Neutrophil (primary cell): ENCODE results near the gene EGLN2.

Experiments
- H3K27ac ChIP-seq: fragments of 200-600 bp; sonication (generic); 2 replicates; pipeline ENCODE4 v1.5.1; 2016; ENCODE audit warnings: mild to moderate bottlenecking, moderate library complexity
- H3K27me3 ChIP-seq: fragments of 200-600 bp; sonication (generic); 2 replicates; pipeline ENCODE4 v1.6.0; 2016; ENCODE audit warnings: mild to moderate bottlenecking
- H3K36me3 ChIP-seq: fragments of 200-600 bp; sonication (generic); 2 replicates; pipeline ENCODE4 v1.5.1; 2017
- H3K4me1 ChIP-seq, 2 experiments: fragments of 200-600 bp in 1 of 2; sonication (generic) in 1 of 2; 1 replicate in 1 of 2; 2 replicates in 1 of 2; pipeline versions ENCODE4 v1.5.1 to v1.6.1; 2013 to 2016; ENCODE audit warnings: low read depth in 1 of 2, low read length in 1 of 2, mild to moderate bottlenecking in 1 of 2, moderate library complexity in 1 of 2; ENCODE audit not compliant: control insufficient read depth in 1 of 2, insufficient read depth in 1 of 2
- H3K4me3 ChIP-seq, 2 experiments: fragments of 200-600 bp in 1 of 2; sonication (generic) in 1 of 2; 1 replicate in 1 of 2; 2 replicates in 1 of 2; pipeline ENCODE4 v1.5.1; 2013 to 2016; ENCODE audit warnings: low read depth in 1 of 2, low read length in 1 of 2, mild to moderate bottlenecking in 1 of 2, moderate library complexity in 1 of 2
- H3K9me3 ChIP-seq: fragments of 200-600 bp; sonication (generic); 2 replicates; pipeline ENCODE4 v1.5.1; 2016
- CTCF ChIP-seq: fragments of 200-600 bp; sonication (generic); IDR thresholded peaks from 2 replicates; pipeline ENCODE4 v1.5.1; 2016; ENCODE audit warnings: antibody characterized with exemption

Gene EGLN2

GRCh38 chr19:40774916-40775631 lies 23.9 kb upstream of the EGLN2 start, which contains the start of gene MIA:
Gene MIA (plus strand): TSS chr19:40775521. CDS start chr19:40775543, 22 bp downstream.
- H3K4me3 ChIP-seq, result no peak within 1 kb of the TSS
- H3K27ac ChIP-seq, result peak within 1 kb of the TSS; percentile 95
- TF ChIP-seq CTCF, result no peak
- H3K27me3 ChIP-seq, result no peaks in the 10 kb centered on the region
- H3K4me1 ChIP-seq, result peaks cover 17 to 26% of the 10 kb centered on the region in 2 experiments
- no peaks in the 10 kb centered on the region for H3K9me3 ChIP-seq
- peaks cover 2% of the 10 kb centered on the region for H3K36me3 ChIP-seq

DNA sequence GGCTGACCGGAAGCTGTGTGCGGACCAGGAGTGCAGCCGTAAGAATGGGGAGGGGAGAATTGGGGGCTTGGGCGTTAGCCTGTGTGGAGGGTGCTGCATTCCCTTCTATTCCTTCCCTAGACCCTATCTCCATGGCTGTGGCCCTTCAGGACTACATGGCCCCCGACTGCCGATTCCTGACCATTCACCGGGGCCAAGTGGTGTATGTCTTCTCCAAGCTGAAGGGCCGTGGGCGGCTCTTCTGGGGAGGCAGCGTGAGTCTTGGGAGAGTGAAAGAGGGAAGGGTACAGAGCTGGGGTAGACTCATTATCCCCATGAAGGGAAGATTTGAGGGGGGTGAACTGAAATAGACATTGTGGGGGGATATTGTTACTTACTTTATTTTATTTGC lies 23.4 kb upstream of the EGLN2 start:
- peaks cover 5% of the 10 kb centered on the region for H3K36me3 ChIP-seq
- no peaks in the 10 kb centered on the region for H3K27me3 ChIP-seq
- H3K9me3 ChIP-seq, result no peaks in the 10 kb centered on the region
- no peak for TF ChIP-seq CTCF
- H3K4me3 ChIP-seq, result no peak overlapping the region
- no peak overlapping the region for H3K27ac ChIP-seq
- peaks cover 17 to 26% of the 10 kb centered on the region in 2 experiments for H3K4me1 ChIP-seq

GRCh38 chr19:40776364-40776763 lies 22.6 kb upstream of the EGLN2 start:
- no peak for TF ChIP-seq CTCF
- no peak overlapping the region for H3K4me3 ChIP-seq

GRCh38 chr19:40776932-40777644 lies 21.9 kb upstream of the EGLN2 start:
- Histone ChIP-seq H3K27ac (peak overlapping the region; percentile 95), H3K36me3 (peaks cover 12% of the 10 kb centered on the region), H3K27me3 (no peaks in the 10 kb centered on the region), H3K4me1 (peaks cover 17 to 26% of the 10 kb centered on the region in 2 experiments), H3K9me3 (no peaks in the 10 kb centered on the region), H3K4me3 (peak overlapping the region; percentile 91 to 95)
- peak; percentile 76 for TF ChIP-seq CTCF

More at GRCh38 chr19:40776364-40776763, 22.6 kb upstream of the EGLN2 start:
- peaks cover 6% of the 10 kb centered on the region for H3K36me3 ChIP-seq
- peaks cover 17 to 26% of the 10 kb centered on the region in 2 experiments for H3K4me1 ChIP-seq
- H3K27me3 ChIP-seq, result no peaks in the 10 kb centered on the region
- peak overlapping the region; percentile 95 for H3K27ac ChIP-seq
- H3K9me3 ChIP-seq, result no peaks in the 10 kb centered on the region

- no peak for TF ChIP-seq CTCF
- Histone ChIP-seq H3K9me3 (no peaks in the 10 kb centered on the region), H3K36me3 (peaks cover 17% of the 10 kb centered on the region), H3K4me1 (peaks cover 17 to 26% of the 10 kb centered on the region in 2 experiments), H3K27ac (peak overlapping the region; percentile 95), H3K4me3 (peak overlapping the region; percentile 91 to 95), H3K27me3 (no peaks in the 10 kb centered on the region)
Measured at GRCh38 chr19:40777645-40777936, 21.4 kb upstream of the EGLN2 start.
